Neural crest cell (in vitro differentiated cells): ENCODE data around the gene CLDN14. TPM values are rescaled to one million over a fixed set of nuclear protein-coding genes. Genes with fewer than 3 reads are reported as not detected.

Experiments used
- DNase-seq: peaks from one replicate; pipeline ENCODE4 v3.0.0; 2021; ENCODE audit warnings: low read depth, mixed read lengths, low spot score
- H3K27ac Mint-ChIP-seq: one replicate; pipeline ENCODE4 v1.8.0; 2021; ENCODE audit warnings: mild to moderate bottlenecking, mixed read lengths; ENCODE audit not compliant: unreplicated experiment
- H3K27me3 Mint-ChIP-seq: 2 replicates; pipeline ENCODE4 v1.8.0; 2021; ENCODE audit warnings: low read depth, mild to moderate bottlenecking, mixed read lengths
- H3K36me3 Mint-ChIP-seq: 2 replicates; pipeline ENCODE4 v1.8.0; 2021; ENCODE audit warnings: low read depth, mild to moderate bottlenecking, mixed read lengths
- H3K4me1 Mint-ChIP-seq: 2 replicates; pipeline ENCODE4 v1.8.0; 2021; ENCODE audit warnings: mixed read lengths
- H3K4me3 Mint-ChIP-seq: one replicate; pipeline ENCODE4 v1.8.0; 2021; ENCODE audit warnings: mild to moderate bottlenecking, mixed read lengths
- H3K9me3 Mint-ChIP-seq: 2 replicates; pipeline ENCODE4 v1.8.0; 2021; ENCODE audit warnings: mixed read lengths
- total RNA-seq: library from RNA; stranded (reverse); gene quantifications from 2 replicates; pipeline ENCODE4 v1.2.1, GENCODE V29; 2021
- TF ChIP-seq, protein P1 (sequence below): fragments of 200-600 bp; sonication (generic); conservative IDR thresholded peaks from 2 replicates; pipeline ENCODE4 v1.5.0; 2021; ENCODE audit warnings: antibody characterized with exemption, mild to moderate bottlenecking

Gene CLDN14
- total RNA-seq, 1 donor from 2014 or later = not detected

DNA sequence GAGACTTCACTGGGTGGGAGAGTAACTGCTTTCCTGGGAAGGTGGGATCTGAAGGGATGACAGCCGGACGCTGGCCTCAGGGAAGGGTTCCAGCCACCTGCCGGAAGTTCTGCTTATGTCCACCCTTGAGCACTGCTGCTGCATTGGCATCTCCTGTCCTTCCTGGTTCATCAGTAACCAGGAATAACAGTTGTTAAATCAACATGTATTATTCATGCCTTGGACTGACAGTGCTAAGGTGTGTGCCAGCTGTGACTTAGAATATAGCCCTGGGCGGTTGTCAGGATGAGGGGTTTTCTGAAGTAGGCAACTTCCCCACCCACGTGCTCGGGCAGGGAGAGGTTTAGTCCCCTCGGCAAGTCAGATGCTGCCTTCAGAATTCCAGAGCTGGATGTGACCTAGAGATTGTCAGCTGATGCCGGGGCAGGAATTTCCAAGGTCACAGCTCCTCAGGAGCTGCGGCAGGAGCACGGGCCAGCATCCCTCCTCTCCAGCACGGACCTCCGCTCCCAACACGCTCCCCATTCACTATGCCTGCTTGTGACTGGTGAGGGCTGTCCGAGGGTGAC, 17.9 kb downstream of the CLDN14 start:
- Mint-ChIP-seq H3K36me3 (no peaks in the 10 kb centered on the region), H3K27ac (no peak overlapping the region), H3K27me3 (peaks cover 13% of the 10 kb centered on the region), H3K9me3 (no peaks in the 10 kb centered on the region), H3K4me1 (no peaks in the 10 kb centered on the region), H3K4me3 (no peak overlapping the region)
- TF ChIP-seq, protein P1, sequence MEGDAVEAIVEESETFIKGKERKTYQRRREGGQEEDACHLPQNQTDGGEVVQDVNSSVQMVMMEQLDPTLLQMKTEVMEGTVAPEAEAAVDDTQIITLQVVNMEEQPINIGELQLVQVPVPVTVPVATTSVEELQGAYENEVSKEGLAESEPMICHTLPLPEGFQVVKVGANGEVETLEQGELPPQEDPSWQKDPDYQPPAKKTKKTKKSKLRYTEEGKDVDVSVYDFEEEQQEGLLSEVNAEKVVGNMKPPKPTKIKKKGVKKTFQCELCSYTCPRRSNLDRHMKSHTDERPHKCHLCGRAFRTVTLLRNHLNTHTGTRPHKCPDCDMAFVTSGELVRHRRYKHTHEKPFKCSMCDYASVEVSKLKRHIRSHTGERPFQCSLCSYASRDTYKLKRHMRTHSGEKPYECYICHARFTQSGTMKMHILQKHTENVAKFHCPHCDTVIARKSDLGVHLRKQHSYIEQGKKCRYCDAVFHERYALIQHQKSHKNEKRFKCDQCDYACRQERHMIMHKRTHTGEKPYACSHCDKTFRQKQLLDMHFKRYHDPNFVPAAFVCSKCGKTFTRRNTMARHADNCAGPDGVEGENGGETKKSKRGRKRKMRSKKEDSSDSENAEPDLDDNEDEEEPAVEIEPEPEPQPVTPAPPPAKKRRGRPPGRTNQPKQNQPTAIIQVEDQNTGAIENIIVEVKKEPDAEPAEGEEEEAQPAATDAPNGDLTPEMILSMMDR = no peak
- DNase-seq = no peak

DNA sequence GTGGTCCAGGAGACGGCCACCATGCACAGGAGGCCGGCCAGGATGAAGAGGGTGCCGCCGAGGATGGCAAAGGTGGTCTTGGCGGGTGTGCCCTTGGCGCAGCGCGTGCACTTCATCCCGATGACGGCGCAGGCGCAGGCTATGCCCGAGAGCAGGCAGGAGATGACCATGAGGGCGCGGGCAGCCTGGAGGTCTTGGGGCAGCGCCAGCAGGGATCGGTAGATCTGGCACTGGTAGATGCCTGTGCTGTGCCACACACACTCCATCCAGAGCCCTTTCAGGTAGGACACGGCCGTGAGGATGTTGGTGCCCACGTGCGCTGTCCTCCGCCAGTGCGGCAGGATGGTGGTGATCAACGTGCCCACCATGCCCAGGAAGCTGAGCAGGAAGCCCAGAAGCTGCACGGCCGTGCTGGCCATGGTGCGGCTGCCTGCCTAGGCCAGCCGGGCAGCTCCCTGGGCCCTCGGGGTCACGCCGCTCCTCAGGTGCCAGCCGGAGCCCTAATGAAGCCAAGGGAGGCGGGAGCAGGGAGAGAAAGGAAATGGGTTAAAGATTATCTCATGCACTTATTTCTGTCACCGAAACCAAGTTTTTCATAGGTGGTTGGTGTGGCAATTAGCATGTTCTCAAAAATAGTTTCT, 18.5 kb downstream of the CLDN14 start:
- TF ChIP-seq, protein P1 = no peak
- no peak for DNase-seq
- no peaks in the 10 kb centered on the region for H3K4me1 Mint-ChIP-seq
- no peak overlapping the region for H3K27ac Mint-ChIP-seq
- no peak overlapping the region for H3K4me3 Mint-ChIP-seq
- H3K27me3 Mint-ChIP-seq = peaks cover 13% of the 10 kb centered on the region
- no peaks in the 10 kb centered on the region for H3K9me3 Mint-ChIP-seq
- no peaks in the 10 kb centered on the region for H3K36me3 Mint-ChIP-seq

DNA sequence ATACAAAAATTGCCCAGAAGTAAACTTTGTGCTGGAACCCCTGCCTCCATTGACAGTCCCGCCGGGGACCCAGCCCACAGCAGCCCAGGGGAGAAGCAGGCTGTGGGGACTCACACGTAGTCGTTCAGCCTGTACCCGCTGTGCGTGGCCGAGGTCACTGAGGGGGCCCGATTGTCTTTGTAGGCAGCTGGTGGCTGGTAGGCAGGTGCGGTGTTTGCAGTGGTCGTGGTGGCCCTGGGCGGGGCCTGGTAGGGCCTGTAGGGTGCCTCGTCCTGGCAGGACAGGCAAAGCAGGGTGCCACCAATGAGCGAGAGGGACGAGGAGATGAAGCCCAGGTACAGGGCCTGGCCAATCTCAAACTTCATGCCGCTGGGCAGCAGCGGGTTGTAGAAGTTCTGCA, 19.1 kb downstream of the CLDN14 start:
- Mint-ChIP-seq H3K27ac (no peak overlapping the region), H3K4me3 (no peak overlapping the region), H3K4me1 (no peaks in the 10 kb centered on the region), H3K9me3 (no peaks in the 10 kb centered on the region), H3K36me3 (no peaks in the 10 kb centered on the region), H3K27me3 (peaks cover 13% of the 10 kb centered on the region)
- TF ChIP-seq, protein P1 = no peak
- DNase-seq = no peak

DNA sequence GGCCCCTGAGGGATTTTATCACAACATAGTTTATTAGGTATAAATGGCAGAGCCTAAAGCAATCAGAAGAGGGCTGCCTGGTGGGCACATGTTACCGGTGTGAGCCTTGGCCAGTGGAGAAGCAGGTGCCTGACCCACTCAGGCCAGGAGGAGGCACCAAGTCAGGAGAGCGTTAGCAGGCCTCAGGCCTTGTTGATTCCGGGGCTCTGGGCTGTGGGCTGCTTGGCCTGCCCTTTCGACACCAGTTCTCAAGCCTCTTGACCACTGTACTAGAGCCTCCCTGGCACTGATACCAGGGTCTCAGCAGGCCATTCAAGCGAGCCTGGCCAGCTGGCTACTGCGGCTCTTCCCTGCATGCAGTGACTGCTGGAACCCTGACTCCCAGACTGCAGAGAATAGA, 20.8 kb downstream of the CLDN14 start:
- Mint-ChIP-seq H3K27ac (no peak overlapping the region), H3K4me3 (no peak overlapping the region), H3K9me3 (no peaks in the 10 kb centered on the region), H3K36me3 (no peaks in the 10 kb centered on the region), H3K27me3 (peaks cover 12% of the 10 kb centered on the region), H3K4me1 (peaks cover 6% of the 10 kb centered on the region)
- TF ChIP-seq, protein P1 = no peak
- DNase-seq = no peak

DNA sequence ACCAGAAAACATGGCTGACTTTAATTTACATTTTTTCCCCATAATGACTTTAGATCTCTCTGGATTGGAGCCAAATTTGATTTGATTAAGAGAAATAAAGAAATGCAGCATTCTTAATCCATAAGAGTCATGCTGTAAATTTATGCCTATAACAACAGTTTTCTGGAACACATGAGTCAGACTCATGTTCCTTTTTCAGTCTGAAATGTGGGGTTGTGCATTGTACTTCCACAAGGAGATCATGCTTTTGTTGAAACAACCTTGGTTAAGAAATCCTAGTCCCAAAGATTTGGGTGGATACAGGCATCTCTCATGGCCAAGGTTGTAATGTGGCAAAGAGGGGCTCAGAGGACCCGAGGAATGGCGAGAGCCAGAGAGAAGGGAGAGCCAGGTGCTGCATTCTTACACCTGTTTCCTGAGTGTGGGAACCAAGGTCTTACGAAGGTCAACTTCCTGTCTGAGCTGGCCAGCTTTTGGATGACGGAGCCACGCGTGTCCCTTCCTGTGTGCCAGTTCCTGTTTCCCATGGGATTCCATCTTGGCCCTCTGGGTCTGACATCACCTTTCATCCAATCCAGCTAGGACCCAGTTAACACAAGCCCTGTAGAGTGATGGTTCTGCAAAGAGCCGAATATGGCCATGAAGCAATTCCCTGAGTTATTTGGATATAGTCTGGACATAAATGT, 23.1 kb downstream of the CLDN14 start:
- Mint-ChIP-seq H3K27ac (no peak overlapping the region), H3K4me1 (peaks cover 6% of the 10 kb centered on the region)
- TF ChIP-seq, protein P1 = no peak

More for the DNA sequence above, 23.1 kb downstream of the CLDN14 start:
- no peaks in the 10 kb centered on the region for H3K27me3 Mint-ChIP-seq
- H3K36me3 Mint-ChIP-seq = no peaks in the 10 kb centered on the region
- no peaks in the 10 kb centered on the region for H3K9me3 Mint-ChIP-seq
- DNase-seq = no peak
- H3K4me3 Mint-ChIP-seq = no peak overlapping the region
